Middle frontal gyrus (tissue), 1 donor: ENCODE measurements around the gene OR51B4.
"Not testable (repeated sequence)": the region's sequence is repeated elsewhere in the genome, so short reads cannot be mapped to it uniquely, and the experiment has no call there.

Experiments
- DNase-seq: peaks from one replicate; pipeline ENCODE4 v3.0.0-alpha.2; 2015; ENCODE audit warnings: low spot score; ENCODE audit errors: extremely low spot score

Gene OR51B4

DNA sequence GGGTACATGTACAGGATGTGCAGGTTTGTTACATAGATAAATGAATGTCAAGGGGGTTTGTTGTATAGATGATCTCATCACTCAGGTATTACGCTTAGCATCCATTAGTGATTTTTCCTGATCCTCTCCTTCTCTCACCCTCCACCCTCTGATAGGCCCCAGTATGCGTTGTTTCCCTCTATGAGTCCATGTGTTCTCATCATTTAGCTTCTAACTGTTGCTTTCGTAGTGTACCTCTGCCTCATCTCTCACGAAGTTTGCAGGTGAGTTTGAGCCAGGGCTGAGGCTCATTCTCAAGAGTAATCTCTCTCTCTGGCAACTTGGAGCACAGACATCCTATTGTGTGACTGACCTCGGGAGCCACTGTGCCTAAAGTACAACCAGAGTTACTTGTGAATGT is 27.4 kb downstream of the OR51B4 start:
- DNase-seq, result no peak

DNA sequence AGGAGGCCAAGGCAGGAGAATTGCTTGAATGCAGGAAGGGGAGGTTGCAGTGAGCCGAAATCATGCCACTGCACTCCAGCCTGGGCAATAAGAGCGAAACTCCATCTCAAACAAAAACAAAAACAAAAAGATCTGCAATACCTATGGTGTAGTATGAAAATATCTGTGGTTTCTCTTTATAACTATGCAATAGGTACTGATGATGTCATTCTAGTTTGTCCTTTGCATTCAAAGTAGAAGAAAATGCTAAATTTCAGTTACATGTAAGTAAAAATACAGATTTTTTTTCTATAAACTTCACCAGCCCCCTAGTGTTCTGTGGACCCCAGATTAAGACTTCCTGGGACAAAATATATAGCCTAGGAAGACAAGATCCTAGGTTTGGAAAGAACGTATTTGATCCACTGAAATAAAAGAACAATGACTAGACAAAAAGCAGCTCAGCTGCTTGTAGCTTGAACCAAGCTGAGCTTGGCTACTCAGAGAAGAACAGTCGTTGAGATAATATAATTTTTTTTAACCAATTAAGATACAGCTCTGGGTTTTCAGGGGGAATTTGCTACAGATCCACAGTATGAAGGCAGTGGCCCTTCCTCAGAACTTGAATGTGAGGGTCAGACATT is 29.2 kb downstream of the OR51B4 start:
- DNase-seq, result no peak

DNA sequence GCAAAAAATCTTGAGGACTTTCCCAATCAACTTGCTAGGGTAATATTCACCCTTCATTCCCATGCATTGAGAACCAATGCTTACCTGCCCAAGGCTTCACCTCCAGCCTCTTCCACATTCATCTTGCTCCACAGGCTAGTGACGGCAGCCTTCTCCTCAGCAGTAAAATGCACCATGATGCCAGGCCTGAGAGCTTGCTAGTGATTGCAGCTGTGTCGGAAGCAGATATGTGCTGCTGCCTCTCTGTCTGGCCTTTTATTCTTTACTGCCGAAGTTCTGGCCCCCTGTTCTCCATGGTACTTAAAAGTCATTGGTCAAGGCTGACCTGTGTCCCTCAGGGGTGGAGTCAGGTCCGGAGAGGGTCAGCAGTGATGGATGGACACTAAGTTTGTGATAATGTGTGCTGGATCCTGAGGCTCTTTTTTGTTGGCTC is 32.0 kb downstream of the OR51B4 start, which contains the start of gene HBE1:
TSS of gene HBE1 (minus strand) at position 231 of the 433 bp plus-strand sequence. CDS start at position 176, 55 bp downstream.
- no peak for DNase-seq

DNA sequence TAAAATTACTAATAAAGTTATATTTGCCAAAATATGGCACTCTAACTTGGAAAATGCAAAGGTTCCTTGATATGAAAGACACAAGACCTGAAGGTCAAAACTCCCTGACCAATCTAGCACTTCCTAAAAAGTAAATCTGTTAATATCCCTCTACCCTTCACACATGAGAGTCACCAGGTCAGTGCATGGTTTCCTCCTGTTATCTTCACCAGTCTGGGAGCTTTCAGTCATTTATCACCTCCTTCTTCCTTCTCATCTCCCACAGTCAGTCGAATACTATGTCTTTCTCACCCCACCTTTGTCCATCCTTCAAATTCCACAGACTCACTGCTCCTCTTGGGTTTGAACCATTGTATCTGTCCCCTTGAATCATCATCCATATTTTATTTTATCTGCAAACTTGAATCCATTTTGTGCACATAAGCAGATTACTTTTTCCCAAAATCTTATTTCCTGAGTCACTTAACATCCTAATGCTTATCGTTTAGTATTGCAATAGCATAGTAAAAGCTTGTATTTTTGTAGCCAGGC is 34.6 kb downstream of the OR51B4 start:
- DNase-seq, result no peak

DNA sequence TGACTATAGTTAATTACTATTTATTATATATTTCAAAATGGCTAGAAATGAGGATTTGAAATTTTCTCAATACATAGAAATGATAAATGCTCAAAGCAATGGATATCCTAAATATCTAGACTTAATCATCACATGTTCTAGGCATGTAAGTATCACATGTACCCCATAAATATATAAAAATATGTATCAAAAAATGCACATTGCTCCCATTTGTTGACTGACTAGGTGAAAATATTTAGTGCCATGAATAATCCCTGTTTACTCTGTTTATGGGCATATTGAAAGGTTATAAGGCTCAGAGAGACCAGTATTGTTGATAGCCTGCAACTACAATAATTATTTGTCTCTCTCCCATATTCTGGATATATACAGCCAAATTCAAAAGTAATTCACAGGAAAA is 35.1 kb downstream of the OR51B4 start:
- no peak for DNase-seq

DNA sequence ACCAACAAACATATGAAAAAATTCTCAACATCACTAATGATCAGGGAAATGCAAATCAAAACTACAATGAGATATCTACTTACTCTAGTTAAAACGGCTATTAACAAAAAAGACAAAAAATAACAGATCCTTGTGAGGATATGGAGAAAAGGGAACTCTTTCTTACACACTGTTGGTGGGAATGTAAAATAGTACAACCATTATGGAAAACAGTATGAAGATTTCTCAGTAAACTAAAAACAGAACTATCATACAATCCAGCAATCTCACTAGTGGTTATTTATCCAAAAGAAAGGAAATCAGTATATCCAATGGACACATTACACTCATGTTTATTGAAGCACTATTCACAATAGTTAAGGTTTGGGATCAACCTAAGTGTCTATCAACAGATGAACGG is 35.9 kb downstream of the OR51B4 start:
- no peak for DNase-seq

DNA sequence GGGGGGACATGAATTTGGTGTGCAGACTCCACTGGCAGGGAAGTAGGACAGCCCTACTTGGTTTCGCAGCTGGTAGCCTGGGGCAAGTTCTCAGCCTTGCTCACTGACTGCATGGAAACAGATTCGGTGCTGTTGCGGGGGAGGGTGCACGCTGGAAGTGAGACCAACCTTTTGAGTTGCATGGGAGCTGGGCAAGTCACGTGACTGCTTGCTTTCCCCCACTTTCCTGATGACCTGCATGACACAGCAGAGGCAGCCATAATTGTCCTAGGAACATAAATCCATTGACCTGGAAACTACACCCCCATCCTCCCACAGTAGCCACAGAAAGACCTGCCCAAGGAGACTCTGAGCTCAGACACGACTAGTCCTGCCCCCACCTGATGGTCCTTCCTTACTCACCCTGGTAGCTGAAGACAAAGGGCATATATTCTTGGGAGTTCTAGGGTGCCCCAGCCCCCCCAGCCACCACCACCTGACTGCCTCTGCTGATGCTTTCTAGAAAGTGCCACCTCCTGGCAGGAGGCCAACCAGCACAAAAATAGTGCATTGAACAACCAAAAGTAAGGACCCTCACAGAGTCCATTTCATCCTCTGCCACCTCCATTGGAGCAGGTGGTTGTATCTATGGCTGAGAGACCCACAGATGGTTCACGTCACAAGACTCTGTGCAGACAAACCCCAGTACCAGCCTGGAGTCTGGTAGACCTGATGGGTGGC is 43.0 kb downstream of the OR51B4 start:
- DNase-seq, result no peak

DNA sequence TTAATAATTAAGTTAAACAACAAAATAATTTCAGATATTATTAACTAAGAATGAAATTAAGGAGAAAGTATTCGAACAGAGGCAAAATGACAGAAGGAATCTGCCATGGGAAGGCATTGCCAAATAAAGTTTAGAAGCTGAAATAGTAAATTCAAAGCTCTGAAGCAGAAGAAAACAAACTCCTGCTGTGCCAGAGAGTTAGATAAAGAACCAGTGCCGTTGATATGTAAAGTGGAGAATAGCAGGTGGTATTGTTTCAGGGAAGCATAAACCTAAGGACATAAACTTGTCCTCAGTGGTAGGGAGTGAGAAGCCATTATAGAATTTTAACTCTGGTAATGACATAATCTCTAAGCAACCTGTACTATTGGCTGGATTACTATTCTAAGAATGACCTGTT is 44.5 kb downstream of the OR51B4 start:
- no peak for DNase-seq

DNA sequence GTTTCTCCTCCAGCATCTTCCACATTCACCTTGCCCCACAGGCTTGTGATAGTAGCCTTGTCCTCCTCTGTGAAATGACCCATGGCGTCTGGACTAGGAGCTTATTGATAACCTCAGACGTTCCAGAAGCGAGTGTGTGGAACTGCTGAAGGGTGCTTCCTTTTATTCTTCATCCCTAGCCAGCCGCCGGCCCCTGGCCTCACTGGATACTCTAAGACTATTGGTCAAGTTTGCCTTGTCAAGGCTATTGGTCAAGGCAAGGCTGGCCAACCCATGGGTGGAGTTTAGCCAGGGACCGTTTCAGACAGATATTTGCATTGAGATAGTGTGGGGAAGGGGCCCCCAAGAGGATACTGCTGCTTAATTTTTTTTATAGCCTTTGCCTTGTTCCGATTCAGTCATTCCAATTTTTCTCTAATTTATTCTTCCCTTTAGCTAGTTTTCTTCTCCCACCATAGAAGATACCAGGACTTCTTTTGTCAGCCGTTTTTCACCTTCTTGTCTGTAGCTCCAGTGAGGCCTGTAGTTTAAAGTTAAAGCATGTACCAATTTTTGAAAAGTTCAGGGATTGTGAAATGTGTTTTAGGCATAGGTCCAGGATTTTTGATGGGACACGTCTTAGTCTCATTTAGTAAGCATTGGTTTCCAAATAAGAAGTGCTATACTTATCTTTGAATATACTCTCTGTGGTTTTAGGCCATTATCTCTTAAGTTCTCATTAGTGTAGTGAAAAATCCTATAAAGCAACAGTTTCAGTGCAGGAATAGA is 46.9 kb downstream of the OR51B4 start, which contains the start of gene HBG2:
TSS of gene HBG2 (minus strand) at position 136 of the 768 bp plus-strand sequence. CDS start at position 83, 53 bp downstream.
- not testable (repeated sequence) for DNase-seq

DNA sequence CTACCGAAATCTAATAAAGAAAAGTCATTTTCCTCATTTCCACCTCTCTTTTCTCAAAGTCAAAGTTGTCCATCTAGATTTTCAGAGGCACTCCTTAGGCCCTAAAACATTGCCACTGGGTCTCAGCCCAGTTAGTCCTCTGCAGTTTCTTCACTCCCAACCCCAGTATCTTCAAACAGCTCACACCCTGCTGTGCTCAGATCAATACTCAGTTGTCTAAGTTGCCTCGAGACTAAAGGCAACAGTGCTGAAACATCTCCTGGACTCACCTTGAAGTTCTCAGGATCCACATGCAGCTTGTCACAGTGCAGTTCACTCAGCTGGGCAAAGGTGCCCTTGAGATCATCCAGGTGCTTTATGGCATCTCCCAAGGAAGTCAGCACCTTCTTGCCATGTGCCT is 47.7 kb downstream of the OR51B4 start:
- DNase-seq, result not testable (repeated sequence)

DNA sequence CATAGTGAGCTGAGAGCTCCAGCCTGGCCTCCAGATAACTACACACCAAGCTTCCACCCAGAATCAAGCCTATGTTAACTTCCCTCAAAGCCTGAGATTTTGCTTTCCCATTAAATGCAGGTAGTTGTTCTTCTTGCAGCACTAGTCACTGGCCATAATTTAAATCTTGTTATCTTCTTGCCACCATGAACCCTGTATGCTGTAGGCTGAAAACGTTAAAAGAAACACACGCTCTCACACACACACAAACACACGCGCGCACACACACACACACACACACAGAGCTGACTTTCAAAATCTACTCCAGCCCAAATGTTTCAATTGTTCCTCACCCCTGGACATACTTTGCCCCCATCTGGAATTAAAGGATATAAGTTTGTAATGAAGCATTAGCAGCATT is 48.3 kb downstream of the OR51B4 start:
- not testable (repeated sequence) for DNase-seq

DNA sequence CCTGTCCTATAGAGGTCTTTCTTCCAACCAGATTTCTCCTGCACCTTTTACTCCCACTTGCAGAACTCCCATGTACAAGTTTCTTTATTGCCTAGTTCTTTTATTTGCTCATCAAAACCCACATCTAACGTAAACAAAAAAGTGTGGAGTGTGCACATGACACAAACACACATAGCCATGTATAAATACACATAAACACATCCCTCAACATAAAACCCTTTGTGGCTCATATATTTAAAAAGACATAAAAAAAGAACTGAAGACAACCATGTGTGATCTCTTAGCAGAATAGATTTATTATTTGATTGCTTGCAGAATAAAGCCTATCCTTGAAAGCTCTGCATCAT is 48.9 kb downstream of the OR51B4 start:
- DNase-seq, result no peak

DNA sequence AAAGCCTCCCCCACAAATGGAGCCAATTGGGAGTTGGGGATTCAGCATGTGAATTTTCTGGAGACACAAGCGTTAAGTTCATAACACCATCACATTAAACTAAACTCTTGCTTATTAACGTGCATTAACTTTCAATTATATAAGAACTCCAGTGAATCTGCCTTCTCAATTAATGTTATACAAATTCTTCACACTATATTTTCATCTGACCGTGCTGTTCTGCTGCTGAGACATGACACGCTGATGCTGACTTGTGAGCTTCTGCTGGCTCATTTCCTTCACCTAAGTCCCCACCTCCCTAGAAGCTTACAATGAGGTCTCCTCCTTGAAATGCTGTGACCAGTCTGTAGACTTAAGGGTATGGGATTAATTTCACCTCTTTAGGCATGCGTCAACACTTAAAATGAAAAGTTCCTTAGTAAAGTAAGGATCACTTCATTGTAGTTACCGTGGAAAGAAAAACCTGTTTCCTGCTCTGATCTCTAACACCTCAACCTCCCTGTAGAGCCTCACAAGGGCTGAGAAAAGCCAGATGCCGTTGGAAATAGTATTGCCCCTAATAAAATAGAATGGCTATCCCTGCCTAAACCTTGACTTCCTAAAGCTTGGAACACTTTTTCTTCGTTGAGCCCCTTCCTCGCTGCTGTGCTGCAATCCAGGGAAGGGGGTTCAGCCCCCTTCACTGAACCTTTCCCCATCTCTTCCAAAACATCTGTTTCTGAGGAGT is 49.4 kb downstream of the OR51B4 start:
- DNase-seq, result no peak

DNA sequence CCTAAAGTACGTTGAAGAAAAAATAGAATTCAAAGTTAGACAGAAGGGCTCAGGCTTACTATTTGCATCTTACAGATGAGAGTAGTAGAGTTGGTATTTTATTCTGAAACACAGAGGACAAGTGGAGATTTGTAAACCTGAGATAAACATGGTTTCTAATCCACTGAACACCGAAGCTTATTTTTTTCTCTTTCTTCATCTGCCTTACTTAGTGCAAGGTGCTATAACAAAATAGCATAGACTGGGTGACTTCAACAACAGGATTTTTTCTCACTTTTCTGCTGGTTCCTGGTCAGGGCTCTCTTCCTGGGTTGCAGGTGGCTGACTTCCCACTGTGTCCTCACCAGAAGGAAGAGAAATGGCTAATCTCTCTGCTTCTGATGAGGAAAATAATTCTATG is 50.0 kb downstream of the OR51B4 start:
- DNase-seq, result no peak
